ENCODE results near the gene ESPNL.

- TF ChIP-seq, protein P1, sequence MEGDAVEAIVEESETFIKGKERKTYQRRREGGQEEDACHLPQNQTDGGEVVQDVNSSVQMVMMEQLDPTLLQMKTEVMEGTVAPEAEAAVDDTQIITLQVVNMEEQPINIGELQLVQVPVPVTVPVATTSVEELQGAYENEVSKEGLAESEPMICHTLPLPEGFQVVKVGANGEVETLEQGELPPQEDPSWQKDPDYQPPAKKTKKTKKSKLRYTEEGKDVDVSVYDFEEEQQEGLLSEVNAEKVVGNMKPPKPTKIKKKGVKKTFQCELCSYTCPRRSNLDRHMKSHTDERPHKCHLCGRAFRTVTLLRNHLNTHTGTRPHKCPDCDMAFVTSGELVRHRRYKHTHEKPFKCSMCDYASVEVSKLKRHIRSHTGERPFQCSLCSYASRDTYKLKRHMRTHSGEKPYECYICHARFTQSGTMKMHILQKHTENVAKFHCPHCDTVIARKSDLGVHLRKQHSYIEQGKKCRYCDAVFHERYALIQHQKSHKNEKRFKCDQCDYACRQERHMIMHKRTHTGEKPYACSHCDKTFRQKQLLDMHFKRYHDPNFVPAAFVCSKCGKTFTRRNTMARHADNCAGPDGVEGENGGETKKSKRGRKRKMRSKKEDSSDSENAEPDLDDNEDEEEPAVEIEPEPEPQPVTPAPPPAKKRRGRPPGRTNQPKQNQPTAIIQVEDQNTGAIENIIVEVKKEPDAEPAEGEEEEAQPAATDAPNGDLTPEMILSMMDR (IDR thresholded peaks at IDR 0.05), result no peak
- TF ChIP-seq EP300 (IDR thresholded peaks at IDR 0.05) (no peak), POLR2A (IDR thresholded peaks at IDR 0.05) (no peak)
Measured at GRCh38 chr2:238098901-238099713, 1.0 kb upstream of the ESPNL start.

Measured in tibial nerve (tissue), 4 donors.